Measurements from ENCODE around the gene IL1RAPL1.

IL1RAPL1 gene

DNA sequence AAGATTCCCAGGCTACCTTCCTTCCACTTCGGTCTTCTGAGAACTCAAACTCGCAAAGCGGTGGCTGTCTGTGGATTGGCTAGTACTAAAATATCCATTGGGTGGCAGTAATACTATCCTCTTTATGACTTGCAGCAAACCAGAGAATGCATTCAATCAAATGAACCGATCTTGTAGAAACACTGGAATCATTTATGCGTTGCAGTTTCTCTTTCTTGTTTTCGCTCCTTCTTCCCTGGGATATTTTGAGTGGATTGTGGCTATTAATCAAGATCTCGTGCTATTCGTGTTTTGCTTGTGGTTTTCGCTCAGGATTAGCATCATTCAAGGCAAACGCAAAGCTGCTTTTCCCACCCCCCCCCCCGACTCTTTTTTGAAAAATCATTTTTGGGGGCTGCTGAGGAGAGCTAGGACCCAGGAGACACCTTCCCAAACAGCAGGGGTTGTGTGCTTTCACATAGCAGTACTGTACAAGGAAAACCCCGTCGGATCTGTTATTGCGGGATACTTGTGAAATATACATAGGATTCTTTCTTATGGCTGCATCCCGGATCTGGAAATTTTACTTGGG is at the start of gene IL1RAPL1:
IL1RAPL1 (plus strand) TSS at position 466 of the 571 bp plus-strand sequence.
- DNase-seq (ENCODE audit: low spot score) = no peak

DNA sequence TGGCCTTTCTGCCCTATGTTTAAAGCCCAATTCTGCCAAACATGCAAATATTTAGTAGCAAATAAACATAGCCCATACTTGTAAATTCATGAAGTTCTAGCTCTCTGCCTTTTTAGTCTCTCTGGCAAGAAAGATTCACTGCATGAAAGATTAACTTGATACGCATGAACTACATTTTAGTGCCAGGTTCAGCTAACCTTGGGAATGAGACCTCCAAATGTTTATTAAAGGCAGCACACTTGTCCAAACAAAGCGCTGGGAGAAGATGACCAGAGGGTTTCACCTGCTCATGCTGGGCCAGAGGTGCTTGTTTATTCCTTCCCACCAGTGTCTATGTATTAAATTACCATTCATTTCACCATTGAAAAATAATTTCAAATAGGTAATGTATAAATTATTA is 44.5 kb upstream of the IL1RAPL1 start:
- no peak for DNase-seq (ENCODE audit: low spot score)

- no peak for DNase-seq (ENCODE audit: low spot score)
Measured at GRCh38 chrX:28549838-28550237, 37.4 kb upstream of the IL1RAPL1 start.

DNA sequence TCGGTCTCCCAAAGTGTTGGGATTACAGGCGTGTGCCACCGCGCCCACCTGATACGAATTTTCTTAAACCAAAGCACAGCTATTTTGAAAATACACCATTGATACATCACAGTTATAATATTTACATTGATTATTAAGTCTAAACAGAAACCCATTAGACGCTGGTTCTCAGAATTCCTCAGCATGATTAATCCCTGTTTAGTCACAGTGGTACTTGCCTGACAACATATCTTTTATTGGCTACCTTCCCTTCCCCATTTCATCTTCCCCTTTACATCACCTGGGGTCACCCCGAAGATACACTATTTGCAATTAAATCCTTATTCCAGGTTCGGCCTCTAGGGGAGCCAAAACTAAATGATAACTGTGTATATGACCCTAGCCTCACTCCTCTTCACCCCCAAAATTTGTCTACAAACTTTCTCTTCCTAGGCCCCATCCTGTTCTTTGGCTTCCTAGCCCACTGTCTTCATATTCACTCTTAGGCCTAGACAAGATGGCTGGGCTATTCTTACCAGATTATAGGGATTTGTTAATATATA is 36.8 kb upstream of the IL1RAPL1 start:
- DNase-seq (ENCODE audit: low spot score) = no peak

- no peak for DNase-seq (ENCODE audit: low spot score)
Measured at GRCh38 chrX:28552322-28552721, 34.9 kb upstream of the IL1RAPL1 start.

DNA sequence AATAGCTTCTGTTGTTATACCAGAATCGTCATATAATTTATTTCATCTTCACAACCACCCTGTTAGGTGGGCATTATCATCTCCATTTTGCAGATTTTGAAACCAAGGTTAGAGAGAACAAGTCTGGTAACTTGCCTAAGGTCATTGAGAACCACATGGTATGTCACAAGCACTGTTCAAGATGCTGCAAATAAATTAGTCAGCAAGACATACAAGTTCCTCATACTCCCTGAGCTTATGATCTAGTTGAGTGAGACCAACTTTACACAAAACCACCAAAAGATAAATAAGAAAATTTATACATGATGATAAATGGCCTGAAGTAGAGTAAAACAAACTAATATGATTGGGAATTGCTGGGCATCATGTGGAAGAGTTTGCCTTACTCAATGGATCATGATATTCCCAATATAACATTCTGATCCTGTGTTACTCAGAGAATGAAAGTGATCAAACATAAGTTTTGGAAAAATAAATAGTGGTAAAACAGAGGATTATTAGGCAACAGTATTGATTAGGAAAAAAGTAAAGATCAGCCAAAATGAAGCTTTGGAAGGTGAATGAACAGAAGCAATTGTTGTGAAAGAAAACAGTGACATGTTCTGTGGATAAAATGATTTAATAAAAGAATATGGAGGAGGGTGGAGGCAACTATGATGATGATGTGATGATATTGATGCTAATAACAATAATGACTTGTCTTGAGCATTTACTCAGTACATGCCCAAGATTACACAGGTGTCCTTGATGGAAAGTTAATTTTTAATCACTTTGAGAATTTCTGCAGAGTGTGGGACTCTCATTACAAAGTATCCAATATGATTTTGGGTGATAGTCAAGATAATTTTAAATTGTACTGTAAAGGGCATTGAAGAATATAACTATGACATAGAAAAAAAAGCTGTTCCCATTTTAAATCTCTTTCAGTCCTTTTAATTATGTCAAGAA is 34.1 kb upstream of the IL1RAPL1 start:
- DNase-seq (ENCODE audit: low spot score) = no peak

- DNase-seq (ENCODE audit: low spot score) = no peak
Measured at GRCh38 chrX:28576117-28576516, 11.1 kb upstream of the IL1RAPL1 start.

- DNase-seq (ENCODE audit: low spot score) = no peak
Measured at GRCh38 chrX:28581522-28581921, 5.7 kb upstream of the IL1RAPL1 start.

GRCh38 chrX:28582511-28582910 is 4.7 kb upstream of the IL1RAPL1 start:
- no peak for DNase-seq (ENCODE audit: low spot score)

DNA sequence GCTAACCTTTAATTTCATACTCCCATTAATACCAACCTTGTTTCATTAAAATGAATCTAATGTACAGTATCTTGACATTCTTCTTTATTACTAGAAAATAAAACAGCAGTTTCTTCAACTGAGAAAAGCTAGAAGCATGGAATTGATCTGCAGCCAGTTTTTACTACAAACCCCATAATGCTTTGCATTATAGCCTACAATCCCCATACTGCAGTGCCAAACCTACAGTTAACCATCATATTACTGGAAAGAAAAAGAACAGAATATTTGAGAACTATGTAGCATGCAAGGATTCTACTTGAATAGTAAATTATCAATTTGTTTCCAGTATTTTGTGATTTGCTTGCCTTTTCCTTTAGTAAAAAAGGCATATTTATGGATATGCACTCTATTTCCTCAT is 3.2 kb upstream of the IL1RAPL1 start:
- no peak for DNase-seq (ENCODE audit: low spot score)

GRCh38 chrX:28585767-28586166 is 1.5 kb upstream of the IL1RAPL1 start:
- DNase-seq (ENCODE audit: low spot score) = no peak

GRCh38 chrX:28586286-28586685 is 960 bp upstream of the IL1RAPL1 start:
- no peak for DNase-seq (ENCODE audit: low spot score)

GRCh38 chrX:28589046-28589445 is 1.8 kb downstream of the IL1RAPL1 start:
- no peak for DNase-seq (ENCODE audit: low spot score)

DNA sequence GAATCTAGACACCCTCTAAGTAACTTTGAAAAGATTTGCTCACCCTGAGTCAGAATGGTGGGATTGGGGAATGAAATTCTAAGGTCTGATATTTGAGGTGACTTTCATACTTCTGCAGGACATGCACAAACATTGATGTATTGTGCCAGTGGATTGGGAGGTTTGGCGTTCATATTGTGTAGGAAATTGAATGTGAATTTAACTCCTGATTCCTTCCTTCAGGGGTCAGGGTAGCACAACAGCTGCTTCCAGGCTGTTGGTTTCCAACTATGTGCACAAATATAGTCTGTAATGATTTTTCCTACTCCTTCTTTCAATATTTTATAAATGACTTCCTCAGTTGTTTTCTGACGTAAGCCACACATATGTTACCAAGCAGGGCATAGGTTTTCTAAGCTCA is 3.1 kb downstream of the IL1RAPL1 start:
- no peak for DNase-seq (ENCODE audit: low spot score)

GRCh38 chrX:28591542-28591941 is 4.3 kb downstream of the IL1RAPL1 start:
- DNase-seq (ENCODE audit: low spot score) = no peak

- DNase-seq (ENCODE audit: low spot score) = no peak
Measured at GRCh38 chrX:28595346-28595745, 8.1 kb downstream of the IL1RAPL1 start.

DNA sequence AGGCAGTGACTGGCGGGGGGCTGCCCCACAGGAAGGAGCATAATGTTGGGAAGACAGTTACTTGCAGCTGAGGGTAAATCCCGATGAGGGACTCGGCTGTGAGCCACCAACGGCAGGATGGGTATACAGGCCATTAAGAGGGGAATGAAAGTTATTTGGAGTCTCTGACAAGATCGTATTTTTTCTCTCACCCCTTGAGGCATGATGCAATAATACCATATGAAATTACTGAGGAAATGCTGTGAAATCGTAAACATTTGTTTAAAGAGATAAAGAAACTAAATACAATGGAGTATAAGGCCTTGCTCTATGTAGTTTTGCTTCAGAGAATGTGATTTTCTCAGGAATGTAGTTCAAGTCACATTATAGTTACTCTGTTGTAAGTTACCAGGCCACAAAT is 12.7 kb downstream of the IL1RAPL1 start:
- DNase-seq (ENCODE audit: low spot score) = no peak

- DNase-seq (ENCODE audit: low spot score) = no peak
Measured at GRCh38 chrX:28609003-28609402, 21.8 kb downstream of the IL1RAPL1 start.

DNA sequence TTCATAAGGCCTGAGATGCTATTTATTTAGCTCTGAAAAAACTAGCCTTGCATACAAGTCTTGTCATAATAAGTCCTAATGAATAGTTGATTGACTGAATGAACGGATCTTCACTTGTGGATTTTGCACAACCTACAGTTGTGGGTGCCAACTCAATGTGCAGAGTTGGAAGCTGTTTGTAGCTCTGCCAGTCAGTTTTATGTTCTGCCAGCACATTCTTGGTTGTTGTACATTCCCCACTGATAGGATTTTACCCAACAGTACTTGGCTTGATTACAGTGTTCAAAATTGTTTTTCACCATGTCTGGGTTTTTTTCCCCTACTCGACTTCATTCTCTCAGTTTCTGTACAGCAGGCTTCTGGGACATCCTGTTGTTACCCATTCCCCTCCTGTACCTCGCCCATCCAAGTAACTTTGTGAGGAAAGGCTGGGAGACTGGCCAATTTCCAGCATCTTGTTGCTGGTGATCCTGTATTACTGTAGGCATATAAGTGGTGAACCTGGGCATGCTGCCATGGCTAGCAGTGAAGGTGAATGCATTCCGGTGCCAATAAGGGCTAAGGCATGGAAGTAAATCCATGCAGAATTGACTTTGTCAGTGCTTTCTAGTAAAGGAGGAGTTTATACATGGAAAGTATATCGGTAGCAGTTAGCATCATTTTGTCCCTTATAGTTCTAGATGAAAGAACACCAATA is 22.8 kb downstream of the IL1RAPL1 start:
- DNase-seq (ENCODE audit: low spot score) = no peak

DNA sequence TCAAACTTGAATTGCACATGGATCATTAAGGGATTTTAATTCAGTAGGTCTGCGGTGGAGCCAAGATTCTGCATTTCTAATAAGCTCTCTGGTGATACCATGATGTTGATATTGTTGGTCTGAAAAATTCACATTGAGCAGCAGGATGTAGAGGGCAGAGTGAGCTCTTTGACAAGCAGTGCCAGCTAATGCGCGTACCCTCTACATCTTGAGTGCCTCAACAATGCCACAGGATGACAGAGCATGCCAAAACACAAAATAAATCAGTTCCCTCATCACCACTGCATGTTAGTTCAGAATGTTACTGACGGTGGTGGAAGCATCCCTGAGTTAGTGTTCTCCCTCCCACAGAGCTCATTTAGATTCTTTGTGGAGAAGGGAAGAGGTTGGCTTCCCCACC is 23.5 kb downstream of the IL1RAPL1 start:
- no peak for DNase-seq (ENCODE audit: low spot score)

DNA sequence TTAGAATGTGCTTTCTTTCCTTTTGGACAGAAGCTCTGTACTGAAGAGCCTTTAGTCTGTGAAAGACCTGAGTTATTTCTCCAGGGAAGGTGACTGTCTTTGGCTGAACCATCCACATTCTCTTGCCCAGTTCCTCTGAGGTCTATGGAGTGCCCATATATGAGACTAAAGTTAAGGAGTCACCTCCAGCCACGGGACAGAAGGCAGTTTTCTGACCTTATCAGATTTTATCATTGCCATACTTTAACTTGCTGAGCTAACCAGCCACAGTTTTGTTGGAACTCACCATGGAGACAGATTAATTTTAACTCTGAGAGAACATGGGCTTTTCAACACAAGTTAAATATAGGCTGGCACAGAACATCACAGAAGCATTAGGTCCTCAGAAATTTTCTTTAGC is 26.3 kb downstream of the IL1RAPL1 start:
- no peak for DNase-seq (ENCODE audit: low spot score)

DNA sequence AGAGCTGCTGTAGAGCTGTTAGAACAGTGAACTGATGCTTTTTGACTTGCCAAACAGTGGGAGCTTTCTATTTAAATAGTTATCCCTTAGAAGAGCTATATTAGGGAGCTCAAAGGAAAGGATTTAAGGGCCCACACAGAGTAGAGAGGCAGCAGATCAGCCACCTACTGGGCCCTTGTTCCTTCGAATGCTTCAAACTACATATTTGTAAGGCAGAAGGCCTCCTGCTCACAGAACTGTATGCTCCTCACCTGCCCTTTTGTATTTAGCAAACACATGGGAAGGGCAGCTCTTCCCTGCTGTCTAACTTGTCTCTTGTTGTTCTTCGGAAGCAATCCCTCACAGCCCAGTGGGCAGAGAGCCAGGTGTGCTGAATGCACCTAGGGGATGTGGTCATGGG is 38.0 kb downstream of the IL1RAPL1 start:
- DNase-seq (ENCODE audit: low spot score) = no peak

DNA sequence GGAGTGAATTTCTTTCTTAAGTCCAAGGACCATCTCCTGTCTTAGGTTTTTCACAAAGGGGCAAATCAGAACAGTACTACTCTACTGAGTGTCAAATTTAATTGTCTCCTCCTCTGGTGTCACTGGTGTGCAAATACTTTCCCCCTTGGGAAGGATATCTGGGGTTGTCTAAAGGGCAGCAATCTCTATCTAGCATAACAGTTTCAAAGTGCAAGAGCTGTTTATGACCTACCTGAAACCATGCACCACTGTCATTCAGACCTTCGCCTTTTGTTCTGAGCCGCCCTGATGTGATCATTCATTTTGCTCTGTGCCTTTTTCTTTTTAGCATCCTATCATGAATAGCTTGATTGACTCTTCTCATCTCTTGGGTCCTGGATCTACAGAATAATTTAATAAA is 39.3 kb downstream of the IL1RAPL1 start:
- no peak for DNase-seq (ENCODE audit: low spot score)

Measured in left forelimb (tissue), 1 donor.